Stimulated activated CD4-positive, alpha-beta T cell treated with anti-CD3 and anti-CD28 coated beads, TNF-alpha, amount 100 ng/mL, for 48 hours (primary cell): ENCODE measurements around the gene UAP1L1.
"Not testable (repeated sequence)": the region's sequence is repeated elsewhere in the genome, so short reads cannot be mapped to it uniquely, and the experiment has no call there.

Experiments used
- DNase-seq, 3 donors: peaks; one replicate each; pipeline ENCODE4 v3.0.0-alpha.2; 2020; ENCODE audit warnings: low read depth in 3 of 3

The UAP1L1 gene

GRCh38 chr9:137114220-137114612 lies 36.9 kb downstream of the UAP1L1 start:
- no peak for DNase-seq

GRCh38 chr9:137114613-137115393 lies 37.5 kb downstream of the UAP1L1 start, which contains the start of gene DPP7:
DPP7 (minus strand) TSS chr9:137114733; CDS start chr9:137114713, 20 bp downstream.
- DNase-seq, result peak; percentile 57 to 84 (median 62)

- no peak for DNase-seq
Measured at GRCh38 chr9:137115394-137116026, 38.2 kb downstream of the UAP1L1 start.

GRCh38 chr9:137116027-137116507 lies 38.8 kb downstream of the UAP1L1 start:
- no peak for DNase-seq

- DNase-seq, result no peak
Measured at GRCh38 chr9:137116728-137117127, 39.4 kb downstream of the UAP1L1 start.

- no peak for DNase-seq
Measured at GRCh38 chr9:137117269-137117731, 40.0 kb downstream of the UAP1L1 start.

- DNase-seq, result not testable (repeated sequence)
Measured at GRCh38 chr9:137118092-137118603, 40.8 kb downstream of the UAP1L1 start.

- not testable (repeated sequence) for DNase-seq
Measured at GRCh38 chr9:137121927-137122795, 44.8 kb downstream of the UAP1L1 start.

GRCh38 chr9:137122796-137123467 lies 45.6 kb downstream of the UAP1L1 start:
- DNase-seq, result not testable (repeated sequence)

GRCh38 chr9:137123468-137123837 lies 46.1 kb downstream of the UAP1L1 start:
- no peak for DNase-seq

- DNase-seq, result not testable (repeated sequence)
Measured at GRCh38 chr9:137123952-137124462, 46.7 kb downstream of the UAP1L1 start.

- no peak for DNase-seq
Measured at GRCh38 chr9:137126786-137127185, 49.5 kb downstream of the UAP1L1 start.

- no peak for DNase-seq
Measured at GRCh38 chr9:137127301-137128157, 50.2 kb downstream of the UAP1L1 start.

- DNase-seq, result no peak
Measured at GRCh38 chr9:137128158-137128861, 51.0 kb downstream of the UAP1L1 start.

GRCh38 chr9:137128862-137129455 lies 51.6 kb downstream of the UAP1L1 start:
- no peak for DNase-seq

GRCh38 chr9:137129456-137130175 lies 52.3 kb downstream of the UAP1L1 start:
- peak; percentile 77 to 84 (median 80) for DNase-seq

- DNase-seq, result no peak
Measured at GRCh38 chr9:137130176-137130755, 52.9 kb downstream of the UAP1L1 start.
